SK-N-SH (cell line): Measurements from ENCODE around the gene MARF1. TPM values are rescaled to one million over a fixed set of nuclear protein-coding genes. Genes with fewer than 3 reads are reported as not detected.

Source experiments
- CTCF ChIA-PET: fragments of 300-600, 350-600 bp; formaldehyde crosslinking; extraction: SDS; loops from one replicate; lab custom pipeline; 2021; lab: Yijun Ruan, JAX
- POLR2A ChIA-PET: fragments of 350-600 bp; sonication (Branson Sonifier 250); formaldehyde crosslinking; extraction: SDS; loops from one replicate; lab custom pipeline; 2020; ENCODE audit warnings: antibody characterized with exemption, inconsistent platforms; lab: Yijun Ruan, JAX
- DNase-seq: peaks from one replicate; pipeline ENCODE4 v3.0.0; 2012
- H2AFZ ChIP-seq: fragments of 200-600 bp; sonication (generic); 2 replicates; pipeline ENCODE4 v1.8.1; 2016; ENCODE audit warnings: antibody characterized with exemption, mild to moderate bottlenecking, low read depth
- H3F3A ChIP-seq: fragments of 200-600 bp; sonication (generic); replicated peaks from 2 replicates; pipeline ENCODE3; 2016; ENCODE audit warnings: antibody characterized with exemption, mild to moderate bottlenecking; ENCODE audit not compliant: insufficient read depth
- H3K27ac ChIP-seq, 2 experiments: fragments of 200-500 bp in 1 of 2; fragments of 200-600 bp in 1 of 2; sonication (Bioruptor generic) in 1 of 2; sonication (generic), shearing (Covaris generic) in 1 of 2; 2 replicates each; pipeline versions ENCODE4 v1.5.1 to v1.6.1; 2014 to 2016; ENCODE audit warnings: low read depth in 2 of 2, inconsistent platforms in 1 of 2, low read length in 1 of 2, mild to moderate bottlenecking in 1 of 2, mixed read lengths in 1 of 2
- H3K27me3 ChIP-seq: fragments of 200-600 bp; sonication (generic), shearing (Covaris generic); 2 replicates; pipeline ENCODE4 v1.6.1; 2016; ENCODE audit warnings: mixed run types; ENCODE audit not compliant: insufficient read depth
- H3K36me3 ChIP-seq, 2 experiments: fragments of 200-500 bp in 1 of 2; fragments of 200-600 bp in 1 of 2; sonication (Bioruptor generic) in 1 of 2; sonication (generic) in 1 of 2; replicated peaks in 1 of 2; 2 replicates each; pipeline versions ENCODE3 to v1.5.1; 2014 to 2016; ENCODE audit warnings: low read length in 1 of 2, mild to moderate bottlenecking in 1 of 2; ENCODE audit not compliant: insufficient read depth in 2 of 2, control insufficient read depth in 1 of 2
- H3K4me1 ChIP-seq, 2 experiments: fragments of 200-500 bp in 1 of 2; fragments of 200-600 bp in 1 of 2; sonication (Bioruptor generic) in 1 of 2; sonication (generic), shearing (Covaris generic) in 1 of 2; 2 replicates each; pipeline versions ENCODE4 v1.5.1 to v1.6.1; 2014 to 2016; ENCODE audit warnings: low read depth in 1 of 2, low read length in 1 of 2, mixed run types in 1 of 2; ENCODE audit not compliant: insufficient read depth in 2 of 2, control insufficient read depth in 1 of 2
- H3K4me2 ChIP-seq: fragments of 200-600 bp; sonication (generic), shearing (Covaris generic); 2 replicates; pipeline ENCODE4 v1.6.1; 2017; ENCODE audit warnings: mixed run types
- H3K4me3 ChIP-seq, 2 experiments: fragments of 200-500 bp in 1 of 2; fragments of 200-600 bp in 1 of 2; sonication (Bioruptor generic) in 1 of 2; sonication (generic), shearing (Covaris generic) in 1 of 2; 2 replicates each; pipeline versions ENCODE4 v1.5.1 to v1.8.1; 2014 to 2016; ENCODE audit warnings: low read depth in 2 of 2, inconsistent platforms in 1 of 2, low read length in 1 of 2, mild to moderate bottlenecking in 1 of 2, mixed read lengths in 1 of 2, moderate library complexity in 1 of 2
- H3K79me2 ChIP-seq: fragments of 200-600 bp; sonication (generic); 2 replicates; pipeline ENCODE4 v1.8.1; 2017; ENCODE audit warnings: mild to moderate bottlenecking; ENCODE audit not compliant: insufficient read depth
- H3K9ac ChIP-seq: fragments of 200-600 bp; sonication (generic); 2 replicates; pipeline ENCODE4 v1.6.1; 2017; ENCODE audit warnings: mixed run types
- H3K9me2 ChIP-seq: fragments of 200-600 bp; sonication (generic); 2 replicates; pipeline ENCODE4 v1.6.1; 2017; ENCODE audit warnings: mixed run types
- H3K9me3 ChIP-seq: fragments of 200-600 bp; sonication (generic); 2 replicates; pipeline ENCODE4 v1.6.1; 2017; ENCODE audit warnings: mixed run types, mild to moderate bottlenecking, moderate library complexity
- H4K20me1 ChIP-seq: fragments of 200-600 bp; sonication (generic); 2 replicates; pipeline ENCODE4 v1.6.1; 2017; ENCODE audit warnings: mild to moderate bottlenecking, mixed run types; ENCODE audit not compliant: insufficient read depth
- CHD2 ChIP-seq: fragments of 150-350 bp; IDR thresholded peaks from 2 replicates; pipeline ENCODE4 v1.6.1; 2018; ENCODE audit warnings: low read length; ENCODE audit not compliant: partially characterized antibody
- ELF1 ChIP-seq: IDR thresholded peaks from 2 replicates; pipeline ENCODE4 v1.4.0; 2012
- EZH2phosphoT487 ChIP-seq: fragments of 200-600 bp; sonication (generic); IDR thresholded peaks from 2 replicates; pipeline ENCODE4 v1.6.1; 2017; ENCODE audit warnings: low read depth, mixed run types, mild to moderate bottlenecking, antibody characterized with exemption, moderate library complexity, borderline replicate concordance
- FOXM1 ChIP-seq: IDR thresholded peaks from 2 replicates; pipeline ENCODE4 v1.4.0; 2012; ENCODE audit warnings: low read depth, mild to moderate bottlenecking
- GABPA ChIP-seq: IDR thresholded peaks from 2 replicates; pipeline ENCODE4 v1.4.0; 2012; ENCODE audit warnings: low read depth, mild to moderate bottlenecking
- GATA2 ChIP-seq: sonication (generic); formaldehyde crosslinking; IDR thresholded peaks from 2 replicates; pipeline ENCODE4 v1.5.0; 2020; ENCODE audit warnings: mild to moderate bottlenecking, missing genetic modification reagents
- JUND ChIP-seq: IDR thresholded peaks from 2 replicates; pipeline ENCODE4 v1.4.0; 2012
- MXI1 ChIP-seq: IDR thresholded peaks from 2 replicates; pipeline ENCODE4 v1.6.1; 2012; ENCODE audit warnings: mild to moderate bottlenecking, low read depth, low read length, improper control_type of control experiment
- NFIC ChIP-seq: IDR thresholded peaks from 2 replicates; pipeline ENCODE4 v1.4.0; 2012; ENCODE audit warnings: borderline replicate concordance
- POLR2AphosphoS5 ChIP-seq: IDR thresholded peaks from 2 replicates; pipeline ENCODE4 v1.6.1; 2012; ENCODE audit warnings: low read depth, low read length
- RAD21 ChIP-seq: IDR thresholded peaks from 2 replicates; pipeline ENCODE4 v1.6.1; 2012; ENCODE audit warnings: mild to moderate bottlenecking, low read length
- RCOR1 ChIP-seq: fragments of 150-350 bp; IDR thresholded peaks from 2 replicates; pipeline ENCODE4 v1.6.1; 2017; ENCODE audit warnings: antibody characterized with exemption, low read length
- RXRA ChIP-seq: IDR thresholded peaks from 2 replicates; pipeline ENCODE4 v1.4.0; 2012; ENCODE audit warnings: low read depth, mild to moderate bottlenecking, borderline replicate concordance
- SIN3A ChIP-seq: IDR thresholded peaks from 2 replicates; pipeline ENCODE4 v1.6.1; 2012; ENCODE audit warnings: low read depth, mild to moderate bottlenecking, low read length, moderate library complexity, borderline replicate concordance
- TAF1 ChIP-seq: IDR thresholded peaks from 2 replicates; pipeline ENCODE4 v1.6.1; 2012; ENCODE audit warnings: low read depth, mild to moderate bottlenecking, low read length, moderate library complexity, borderline replicate concordance
- TEAD4 ChIP-seq: IDR thresholded peaks from 2 replicates; pipeline ENCODE4 v1.4.0; 2012; ENCODE audit warnings: mild to moderate bottlenecking, borderline replicate concordance; ENCODE audit not compliant: insufficient read depth
- WGBS: methylation state at CpG from one replicate; pipeline ENCODE4 v1.1.6; 2017; ENCODE audit warnings: low lambda C conversion rate; 5-methylcytosine and 5-hydroxymethylcytosine counted together
- polyA plus RNA-seq, 3 experiments: library from polyadenylated mRNA; depleted of rRNA; stranded (reverse); fragments of >200 nt; gene quantifications; 2 replicates each; pipeline ENCODE4 v1.2.3, GENCODE V29; 2012
- TF ChIP-seq, protein P1 (sequence below): fragments of 150-350 bp; IDR thresholded peaks from 2 replicates; pipeline ENCODE4 v1.6.1; 2016; ENCODE audit warnings: mild to moderate bottlenecking, low read depth, low read length
- TF ChIP-seq, protein P2 (sequence below): IDR thresholded peaks from 2 replicates; pipeline ENCODE4 v1.4.0; 2012; ENCODE audit warnings: low read depth
- TF ChIP-seq, protein P3 (sequence below): IDR thresholded peaks from 2 replicates; pipeline ENCODE4 v1.4.0; 2012; ENCODE audit warnings: low read depth, borderline replicate concordance
- TF ChIP-seq, protein P4 (sequence below): IDR thresholded peaks from 2 replicates; pipeline ENCODE4; 2012

MARF1 gene
- polyA plus RNA-seq, 1 of the 3 experiments (the other 2 are of a cell fraction) = 10.3 TPM

DNA sequence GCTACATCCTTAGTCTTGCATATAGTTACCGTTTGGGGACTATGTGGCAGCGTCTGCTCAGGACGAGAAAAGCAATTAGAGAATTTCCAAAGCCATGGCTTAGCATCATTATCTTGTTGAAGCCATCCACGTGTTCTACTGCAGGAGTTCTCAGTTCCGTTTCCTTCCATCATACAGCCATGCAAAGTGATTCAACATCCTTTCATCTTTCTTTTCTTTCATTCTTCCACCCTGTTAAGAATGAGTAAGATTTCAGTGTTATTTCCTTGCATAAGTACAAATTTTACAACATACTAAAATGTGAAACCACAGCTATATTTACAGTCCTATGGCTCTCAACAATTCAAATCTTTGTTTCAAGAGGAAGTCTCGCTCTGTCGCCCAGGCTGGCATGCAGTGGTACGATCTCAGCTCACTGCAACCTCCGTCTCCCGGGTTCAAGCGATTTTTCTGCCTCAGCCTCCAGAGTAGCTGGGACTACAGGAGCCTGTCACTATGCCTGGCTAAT lies 3.8 kb downstream of the MARF1 start:
- no peaks in the 10 kb centered on the region; the same call in 1 of the 2 replicates for H4K20me1 ChIP-seq
- peaks cover 9% of the 10 kb centered on the region for H3F3A ChIP-seq
- TF ChIP-seq GABPA (no peak), POLR2AphosphoS5 (no peak)
- no peak overlapping the region for H3K4me3 ChIP-seq
- WGBS = 98% methylated on average over 11 of the region's 11 CpGs
- H3K4me1 ChIP-seq = peaks cover 0 to 9% of the 10 kb centered on the region in 2 experiments; a peak in 3 of 4 replicates
- no peak for DNase-seq
- no peak overlapping the region for H3K4me2 ChIP-seq
- ChIA-PET POLR2A (no interaction called here), CTCF (no interaction called here)
- H3K9me2 ChIP-seq = no peaks in the 10 kb centered on the region
- peaks cover 46% of the 10 kb centered on the region for H3K79me2 ChIP-seq
- no peak overlapping the region for H3K27ac ChIP-seq
- H3K27me3 ChIP-seq = no peaks in the 10 kb centered on the region
- no peaks in the 10 kb centered on the region for H3K9me3 ChIP-seq
- no peak overlapping the region for H3K9ac ChIP-seq
- H2AFZ ChIP-seq = no peak overlapping the region
- peaks cover 45 to 52% of the 10 kb centered on the region in 2 experiments for H3K36me3 ChIP-seq

DNA sequence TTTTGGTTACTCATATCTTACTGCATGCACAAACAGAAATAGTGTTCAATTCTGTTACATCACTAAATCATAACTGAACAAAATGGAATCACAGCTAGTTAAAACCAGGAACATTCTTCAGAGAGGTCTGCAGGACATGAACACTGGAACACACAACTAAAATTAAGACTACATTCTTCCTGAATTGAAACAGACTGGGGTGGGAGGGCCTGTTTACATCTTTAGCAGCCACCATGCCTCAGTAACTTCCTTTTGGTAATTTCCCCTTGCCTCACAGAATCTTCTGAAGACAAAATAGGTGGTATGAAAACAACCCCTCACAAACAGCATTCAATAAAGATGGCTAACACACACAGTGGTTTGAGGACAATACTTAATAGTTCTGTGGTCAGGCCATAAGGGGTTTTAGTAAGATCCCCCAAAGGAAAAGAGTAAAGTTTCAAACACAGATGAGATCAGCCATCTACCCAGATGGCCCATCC lies 6.5 kb downstream of the MARF1 start:
- Histone ChIP-seq H3K79me2 (peaks cover 32% of the 10 kb centered on the region), H3K4me1 (no peaks in the 10 kb centered on the region; a peak in 2 of 4 replicates), H3K9ac (no peak overlapping the region), H2AFZ (no peak overlapping the region), H3K27me3 (no peaks in the 10 kb centered on the region), H3K9me2 (no peaks in the 10 kb centered on the region), H3K9me3 (no peaks in the 10 kb centered on the region), H3K36me3 (peaks cover 70 to 75% of the 10 kb centered on the region in 2 experiments), H3K4me2 (no peak overlapping the region), H4K20me1 (no peaks in the 10 kb centered on the region; the same call in 1 of the 2 replicates), H3K4me3 (no peak overlapping the region), H3F3A (no peaks in the 10 kb centered on the region), H3K27ac (no peak overlapping the region)
- DNase-seq = no peak
- TF ChIP-seq GATA2 (CRISPR knock-in tag) (no peak), FOXM1 (no peak), SIN3A (no peak), RXRA (no peak), CHD2 (no peak)
- ChIA-PET CTCF (interaction anchor here (0.7 to 1.7 kb wide), 2 partner anchors 17 to 39 kb away, joined by 3 to 4 read pairs; no protein-coding TSS in a partner anchor), POLR2A (no interaction called here)

DNA sequence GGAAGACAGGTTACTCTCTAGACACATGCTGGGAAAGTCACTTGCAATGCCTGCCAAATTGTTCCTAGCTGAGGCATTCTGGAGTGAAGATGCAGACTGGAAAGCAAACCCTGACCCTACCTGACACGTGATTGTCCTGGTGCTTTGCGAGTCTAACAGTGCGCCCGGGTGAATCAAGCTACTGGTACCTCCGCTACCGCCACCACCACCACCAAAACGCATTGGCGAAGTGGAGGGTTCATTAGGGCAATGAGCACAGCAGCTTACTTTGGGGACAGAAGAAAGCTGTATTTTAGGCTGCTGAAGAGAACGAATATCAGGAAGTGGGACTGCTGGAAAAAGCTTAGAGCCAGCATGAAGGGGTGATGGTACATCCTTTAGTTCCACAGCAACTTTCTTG lies 7.0 kb downstream of the MARF1 start:
- Histone ChIP-seq H3K4me3 (no peak overlapping the region), H3K9ac (no peak overlapping the region), H4K20me1 (no peaks in the 10 kb centered on the region; the same call in 1 of the 2 replicates), H3K79me2 (peaks cover 27% of the 10 kb centered on the region), H3K36me3 (peaks cover 75 to 80% of the 10 kb centered on the region in 2 experiments), H3F3A (no peaks in the 10 kb centered on the region), H3K9me2 (no peaks in the 10 kb centered on the region), H3K9me3 (no peaks in the 10 kb centered on the region), H3K4me2 (no peak overlapping the region), H3K27ac (no peak overlapping the region), H3K27me3 (no peaks in the 10 kb centered on the region), H3K4me1 (no peaks in the 10 kb centered on the region; a peak in 1 of 4 replicates), H2AFZ (no peak overlapping the region)
- 97% methylated on average over 9 of the region's 9 CpGs for whole genome bisulfite sequencing
- CTCF ChIA-PET = interaction anchor here (0.7 to 1.7 kb wide), 2 partner anchors 17 to 40 kb away, joined by 3 to 4 read pairs; no protein-coding TSS in a partner anchor
- DNase-seq = no peak
- POLR2A ChIA-PET = no interaction called here
- TF ChIP-seq, protein P1, sequence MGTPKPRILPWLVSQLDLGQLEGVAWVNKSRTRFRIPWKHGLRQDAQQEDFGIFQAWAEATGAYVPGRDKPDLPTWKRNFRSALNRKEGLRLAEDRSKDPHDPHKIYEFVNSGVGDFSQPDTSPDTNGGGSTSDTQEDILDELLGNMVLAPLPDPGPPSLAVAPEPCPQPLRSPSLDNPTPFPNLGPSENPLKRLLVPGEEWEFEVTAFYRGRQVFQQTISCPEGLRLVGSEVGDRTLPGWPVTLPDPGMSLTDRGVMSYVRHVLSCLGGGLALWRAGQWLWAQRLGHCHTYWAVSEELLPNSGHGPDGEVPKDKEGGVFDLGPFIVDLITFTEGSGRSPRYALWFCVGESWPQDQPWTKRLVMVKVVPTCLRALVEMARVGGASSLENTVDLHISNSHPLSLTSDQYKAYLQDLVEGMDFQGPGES = no peak
- TF ChIP-seq, protein P2, sequence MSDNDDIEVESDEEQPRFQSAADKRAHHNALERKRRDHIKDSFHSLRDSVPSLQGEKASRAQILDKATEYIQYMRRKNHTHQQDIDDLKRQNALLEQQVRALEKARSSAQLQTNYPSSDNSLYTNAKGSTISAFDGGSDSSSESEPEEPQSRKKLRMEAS = no peak
- TF ChIP-seq POLR2AphosphoS5 (no peak), GATA2 (CRISPR knock-in tag) (no peak), NFIC (no peak), TAF1 (no peak), MXI1 (no peak), GABPA (no peak), EZH2phosphoT487 (no peak), RAD21 (no peak), TEAD4 (no peak), RCOR1 (no peak), JUND (no peak), RXRA (no peak), ELF1 (no peak)
- TF ChIP-seq, protein P3, sequence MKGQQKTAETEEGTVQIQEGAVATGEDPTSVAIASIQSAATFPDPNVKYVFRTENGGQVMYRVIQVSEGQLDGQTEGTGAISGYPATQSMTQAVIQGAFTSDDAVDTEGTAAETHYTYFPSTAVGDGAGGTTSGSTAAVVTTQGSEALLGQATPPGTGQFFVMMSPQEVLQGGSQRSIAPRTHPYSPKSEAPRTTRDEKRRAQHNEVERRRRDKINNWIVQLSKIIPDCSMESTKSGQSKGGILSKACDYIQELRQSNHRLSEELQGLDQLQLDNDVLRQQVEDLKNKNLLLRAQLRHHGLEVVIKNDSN = no peak
- TF ChIP-seq, protein P4, sequence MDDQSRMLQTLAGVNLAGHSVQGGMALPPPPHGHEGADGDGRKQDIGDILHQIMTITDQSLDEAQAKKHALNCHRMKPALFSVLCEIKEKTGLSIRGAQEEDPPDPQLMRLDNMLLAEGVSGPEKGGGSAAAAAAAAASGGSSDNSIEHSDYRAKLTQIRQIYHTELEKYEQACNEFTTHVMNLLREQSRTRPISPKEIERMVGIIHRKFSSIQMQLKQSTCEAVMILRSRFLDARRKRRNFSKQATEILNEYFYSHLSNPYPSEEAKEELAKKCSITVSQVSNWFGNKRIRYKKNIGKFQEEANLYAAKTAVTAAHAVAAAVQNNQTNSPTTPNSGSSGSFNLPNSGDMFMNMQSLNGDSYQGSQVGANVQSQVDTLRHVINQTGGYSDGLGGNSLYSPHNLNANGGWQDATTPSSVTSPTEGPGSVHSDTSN = no peak
